ENCODE measurements around the gene LBH.

The LBH gene

DNA sequence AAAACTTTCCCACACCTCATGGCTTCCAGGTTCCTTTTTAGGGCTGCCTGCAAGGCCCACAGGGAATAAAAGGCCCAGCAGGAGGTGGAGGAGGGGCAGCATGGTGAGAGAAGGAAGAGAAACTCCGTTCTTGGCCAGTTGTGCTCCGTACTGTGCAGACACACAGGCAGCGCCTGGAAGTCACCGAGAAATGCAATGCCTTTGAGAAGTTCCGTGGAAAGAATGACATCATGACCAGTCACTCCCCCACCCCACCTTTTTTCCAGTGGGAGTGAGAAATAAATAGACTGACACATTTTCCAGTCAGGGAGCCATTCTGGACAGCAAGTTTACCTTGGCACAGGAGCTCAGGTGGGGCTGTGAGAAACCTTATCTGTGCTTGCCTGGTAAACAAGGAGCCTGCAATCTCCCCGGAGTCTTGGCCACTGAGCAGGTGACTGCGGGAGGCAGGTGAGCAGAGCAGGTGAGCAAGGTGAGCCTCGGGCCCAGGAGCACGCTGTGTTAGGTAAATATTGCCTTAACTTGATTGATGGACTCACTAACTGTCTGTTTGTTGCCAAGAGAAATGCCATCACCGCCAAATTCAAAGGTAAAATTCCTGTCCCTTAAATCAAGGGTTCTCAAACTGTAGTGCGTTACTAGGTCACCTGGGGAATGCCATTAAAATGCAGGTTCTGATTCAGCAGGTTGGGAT is 13.5 kb upstream of the LBH start:
- no peak for DNase-seq

DNA sequence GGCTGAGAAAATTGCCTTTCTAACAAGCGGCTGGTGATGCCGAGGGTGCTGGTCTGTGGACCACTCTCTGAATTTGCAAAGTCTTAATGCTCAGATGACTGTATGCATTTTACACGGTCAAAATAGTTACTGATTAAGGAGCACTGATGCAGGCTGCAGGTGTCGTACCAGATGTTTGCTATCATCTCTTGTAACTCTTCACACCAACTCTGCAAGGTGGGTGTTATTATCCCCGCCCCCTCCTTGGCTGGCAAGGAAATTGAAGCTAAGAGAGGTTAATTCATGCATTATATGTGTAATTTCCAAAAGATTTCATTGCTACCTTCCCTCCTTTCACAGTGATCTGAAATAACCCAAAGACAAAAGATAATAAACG is 13.0 kb upstream of the LBH start:
- DNase-seq, result no peak

DNA sequence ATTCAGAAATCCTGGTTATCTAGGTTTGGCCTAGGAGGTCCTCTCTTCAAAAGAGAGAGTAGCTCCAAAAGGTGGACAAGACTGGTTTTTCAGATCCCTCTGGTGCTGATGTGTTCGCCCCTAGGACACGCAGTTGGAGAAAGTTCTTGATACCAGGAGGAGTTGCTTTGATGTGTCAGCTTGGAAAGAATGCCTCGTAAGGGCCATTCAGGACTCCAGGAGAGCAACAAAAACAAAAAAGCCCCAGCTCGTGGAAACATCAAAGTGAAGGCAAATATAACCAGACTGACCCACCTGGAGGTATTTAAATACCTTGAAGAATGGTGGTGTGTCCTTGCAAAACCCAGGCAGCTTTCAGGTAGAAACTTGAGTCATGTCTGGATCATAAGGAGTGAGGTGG is 12.5 kb upstream of the LBH start:
- no peak for DNase-seq

DNA sequence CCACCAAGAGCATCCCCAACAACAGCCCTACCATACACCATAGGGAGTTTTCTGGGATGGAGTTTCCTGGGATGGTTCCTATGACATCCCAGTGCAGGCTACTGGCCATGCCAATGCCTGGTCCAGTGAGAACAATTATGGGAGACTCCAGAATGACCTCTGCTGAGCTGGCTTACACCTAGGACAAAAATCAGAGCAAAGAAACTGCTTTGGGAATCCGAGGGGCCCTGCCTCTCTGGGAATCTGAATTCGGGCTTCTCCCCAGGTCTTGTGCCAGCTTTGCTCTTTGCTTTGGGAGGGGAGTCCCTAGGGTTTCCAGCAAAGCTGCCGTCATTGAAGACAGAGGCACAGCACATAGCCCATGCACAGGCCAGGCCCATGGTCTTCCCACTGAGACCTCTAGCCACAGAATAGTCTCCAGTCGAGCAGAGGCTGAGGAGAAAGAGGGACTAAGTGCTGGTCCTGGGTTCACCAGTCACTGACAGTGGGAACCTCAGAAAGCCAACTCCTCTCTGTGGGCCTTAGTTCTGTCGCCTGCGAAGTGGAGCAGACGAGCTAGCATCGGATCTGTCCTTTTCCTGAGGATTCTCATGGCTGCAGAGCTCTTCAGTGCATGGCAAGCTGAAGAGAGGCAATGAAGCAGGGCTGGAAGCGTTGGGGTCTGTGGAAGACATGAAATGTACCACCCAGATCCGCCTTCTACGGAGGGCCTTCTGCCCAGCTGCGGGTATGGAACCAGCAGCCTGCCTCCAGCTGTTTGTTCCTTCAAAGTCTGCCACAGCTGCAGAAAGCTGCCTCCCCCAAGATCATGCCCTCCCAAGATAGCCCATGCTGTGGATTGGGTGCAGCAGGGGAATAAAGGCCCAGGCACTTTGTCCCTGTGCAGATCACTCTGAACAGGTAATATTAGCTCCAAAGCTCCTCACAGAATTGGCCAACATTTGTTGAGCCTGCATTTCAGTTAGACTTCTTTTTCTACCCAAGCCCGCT is 11.2 kb upstream of the LBH start:
- DNase-seq, result no peak

DNA sequence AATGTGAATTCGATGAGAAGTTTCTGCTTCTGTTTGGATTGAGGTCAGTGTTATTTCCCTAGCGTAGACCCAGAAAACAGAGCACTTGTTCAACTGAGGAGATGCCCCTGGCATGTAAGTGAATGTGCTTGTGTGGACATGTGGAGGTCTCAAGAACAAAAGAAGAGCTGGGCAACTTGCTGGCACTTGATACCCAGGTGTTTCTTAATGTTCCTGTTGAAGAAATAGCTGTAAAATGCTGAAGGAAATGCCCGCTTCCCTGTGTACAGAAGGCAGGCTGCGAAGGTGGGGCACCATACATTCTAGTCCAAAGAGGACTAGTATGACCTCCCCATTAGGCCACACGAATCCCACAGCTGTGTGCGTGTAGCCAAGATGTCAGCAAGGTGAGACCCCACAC is 9.8 kb upstream of the LBH start:
- DNase-seq, result no peak

DNA sequence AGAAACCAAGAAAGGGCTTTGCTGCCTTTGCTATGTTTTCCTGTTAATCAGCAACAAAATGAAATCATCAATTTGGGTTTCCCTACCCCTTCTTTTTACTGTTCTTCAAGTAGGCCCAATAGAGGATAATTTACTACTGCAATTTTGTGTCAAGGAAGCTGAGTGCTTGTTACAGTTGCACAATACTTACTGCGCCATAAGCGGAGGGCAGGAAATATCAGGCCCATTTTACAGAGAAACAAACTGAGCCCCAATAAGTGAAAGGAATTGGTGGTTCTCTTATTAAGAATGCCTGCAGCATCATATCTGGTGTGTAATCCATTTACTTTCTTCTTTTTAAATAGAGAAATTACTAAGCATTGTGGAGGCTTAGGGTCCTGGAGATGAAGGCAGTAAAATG is 9.3 kb upstream of the LBH start:
- DNase-seq, result no peak

DNA sequence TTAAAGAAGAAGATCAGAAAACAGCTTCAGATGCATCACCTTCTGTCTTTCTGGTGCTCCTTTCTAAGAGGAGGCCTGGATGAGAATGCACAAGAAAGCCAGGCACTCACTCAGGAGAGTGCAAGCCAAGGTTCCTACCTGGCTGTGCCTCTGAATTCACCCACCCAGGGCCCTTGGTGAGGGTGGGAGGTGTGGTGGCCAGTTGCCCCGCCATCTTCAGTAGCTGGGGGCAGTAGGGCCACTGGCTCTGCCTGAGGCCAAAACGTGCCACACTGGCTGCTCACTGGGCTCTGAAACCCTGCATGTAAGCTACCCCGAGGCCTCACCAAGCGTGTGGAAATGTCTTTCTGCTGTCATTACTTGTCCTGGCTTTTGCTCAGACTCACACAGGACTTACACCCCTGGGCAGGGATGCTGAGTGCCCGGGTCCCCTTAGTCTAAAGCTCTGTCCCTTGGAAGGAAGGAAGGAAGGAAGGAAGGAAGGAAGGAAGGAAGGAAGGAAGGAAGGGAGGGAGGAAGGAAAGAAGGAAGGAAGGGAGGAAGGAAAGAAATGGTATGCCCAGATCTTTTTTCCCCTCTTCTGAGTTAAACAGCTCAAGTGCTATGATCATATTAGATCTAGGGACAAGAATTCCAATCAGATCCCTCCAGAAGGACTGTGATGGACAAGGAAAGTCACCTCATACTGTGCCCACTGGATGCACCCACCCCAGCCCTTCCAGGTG is 8.5 kb upstream of the LBH start:
- no peak for DNase-seq

DNA sequence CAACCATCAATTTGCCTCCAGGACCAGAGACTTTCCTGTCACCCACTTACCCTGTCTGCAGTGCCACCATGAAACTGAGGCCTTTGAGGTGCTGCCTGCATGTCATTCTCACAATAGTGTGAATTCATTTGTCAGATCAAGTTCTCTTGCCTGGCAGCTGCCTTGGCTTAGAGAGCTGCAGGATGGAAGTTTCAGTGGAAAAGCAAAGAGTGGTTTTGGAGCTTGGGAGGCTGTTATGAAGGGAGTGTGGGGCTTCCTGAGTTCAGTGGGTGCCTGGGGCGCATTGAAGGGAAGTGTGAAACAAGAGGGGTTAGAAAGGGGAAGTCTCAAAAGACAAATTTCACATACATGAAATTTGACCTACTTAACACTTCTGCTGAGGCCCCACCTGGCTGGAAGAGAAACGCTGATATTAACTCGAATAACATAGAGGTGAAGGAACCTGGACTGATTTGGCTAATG is 7.9 kb upstream of the LBH start:
- no peak for DNase-seq

- DNase-seq, result no peak
These were observed 7.2 kb upstream of the LBH start for GRCh38 chr2:30224151-30224550.

GRCh38 chr2:30225131-30225762 is 6.1 kb upstream of the LBH start:
- no peak for DNase-seq

- DNase-seq, result no peak
These were observed 4.9 kb upstream of the LBH start for GRCh38 chr2:30226144-30227032.

- DNase-seq, result no peak
These were observed 1.7 kb upstream of the LBH start for GRCh38 chr2:30229596-30229995.

DNA sequence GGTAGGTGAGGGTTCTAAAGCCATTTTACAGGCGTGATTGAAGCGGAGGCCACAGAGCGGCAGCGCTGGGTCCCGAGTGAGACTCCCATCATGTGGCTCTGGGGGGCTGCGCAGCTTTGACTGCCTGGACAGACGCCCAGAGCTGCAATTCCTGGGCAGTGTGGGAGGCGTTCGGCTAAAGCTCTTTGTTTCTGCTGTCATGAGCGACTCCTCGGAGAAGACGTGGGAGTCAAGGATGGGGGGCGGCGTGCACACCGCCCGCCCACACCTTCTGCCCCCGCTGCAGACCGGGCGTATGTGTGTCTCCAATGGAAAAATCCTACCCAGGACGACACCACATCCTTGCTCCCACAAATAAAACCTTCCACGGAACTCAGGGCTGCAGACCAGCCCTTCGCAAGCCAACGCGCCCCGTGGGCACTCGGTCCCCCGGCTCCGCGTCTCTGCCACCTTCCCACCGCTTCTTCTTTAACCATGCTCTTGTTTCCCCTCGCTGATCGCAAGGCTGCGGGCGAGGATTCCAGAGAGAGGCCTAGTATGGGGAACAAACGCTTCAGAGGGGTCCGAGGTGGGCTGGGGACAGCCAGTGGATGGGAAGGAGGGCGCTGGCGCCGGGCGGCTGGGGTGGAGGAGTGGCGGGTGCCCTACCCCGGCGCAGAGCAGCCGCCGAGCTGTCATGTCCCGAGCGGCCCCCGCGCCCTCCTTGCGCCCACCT is 680 bp upstream of the LBH start:
- DNase-seq, result peak in 1 of 2 experiments; percentile 55

- DNase-seq, result peak; percentile 58 to 70
These were observed 864 bp downstream of the LBH start for GRCh38 chr2:30231996-30232800.

DNA sequence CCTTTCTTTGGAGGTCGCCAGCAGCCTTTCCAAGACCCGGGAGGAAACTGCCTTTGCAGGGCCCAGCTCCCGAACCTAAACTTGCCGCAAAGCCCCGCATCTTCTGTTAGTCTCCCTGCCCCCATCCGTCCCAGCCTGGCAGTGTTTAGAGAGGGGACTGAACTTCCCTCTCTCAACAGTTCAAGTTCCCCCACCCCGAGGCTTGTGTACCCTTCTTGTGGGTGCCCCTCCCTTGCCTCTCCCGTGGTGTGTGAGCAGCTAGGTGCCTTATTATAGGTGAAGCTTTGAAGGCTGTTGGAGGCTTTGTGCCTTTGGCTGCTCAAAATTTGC is 1.4 kb downstream of the LBH start:
- DNase-seq, result no peak

- DNase-seq, result no peak
These were observed 2.1 kb downstream of the LBH start for GRCh38 chr2:30233271-30234009.

DNA sequence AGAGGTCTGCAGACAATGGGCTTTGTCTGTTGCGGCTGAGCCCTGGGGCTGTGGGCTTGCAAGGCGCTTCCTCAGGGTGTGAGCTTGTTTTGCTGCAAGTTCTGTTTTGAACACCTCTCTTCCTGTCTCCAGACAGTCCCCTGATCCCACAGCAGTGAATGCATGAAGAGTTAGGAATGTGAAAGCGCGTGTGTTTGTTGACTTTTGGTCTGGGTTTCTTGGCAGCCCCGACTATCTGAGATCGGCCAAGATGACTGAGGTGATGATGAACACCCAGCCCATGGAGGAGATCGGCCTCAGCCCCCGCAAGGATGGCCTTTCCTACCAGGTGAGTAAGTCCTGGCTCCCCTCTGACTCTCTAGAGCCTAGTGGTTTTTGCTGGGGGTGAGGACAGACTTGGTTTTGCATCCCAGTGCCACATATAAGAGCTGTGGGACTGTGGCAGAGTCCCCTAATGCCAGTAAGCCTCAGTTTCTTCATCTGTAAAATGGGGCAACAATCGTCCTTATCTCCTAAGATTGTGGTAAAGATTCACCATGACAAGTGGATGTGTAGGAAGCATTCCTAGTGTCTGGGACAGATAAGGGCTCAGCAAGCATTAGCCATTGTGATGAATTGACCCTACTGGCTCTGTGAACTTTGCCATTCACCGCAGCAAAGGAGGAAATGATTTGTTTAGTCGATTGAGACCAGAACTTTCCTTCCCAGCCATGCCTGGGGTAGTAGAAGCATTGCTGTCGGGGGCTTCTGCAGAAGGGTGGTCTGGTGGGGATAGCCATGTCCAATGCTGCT is 3.0 kb downstream of the LBH start:
- no peak for DNase-seq

DNA sequence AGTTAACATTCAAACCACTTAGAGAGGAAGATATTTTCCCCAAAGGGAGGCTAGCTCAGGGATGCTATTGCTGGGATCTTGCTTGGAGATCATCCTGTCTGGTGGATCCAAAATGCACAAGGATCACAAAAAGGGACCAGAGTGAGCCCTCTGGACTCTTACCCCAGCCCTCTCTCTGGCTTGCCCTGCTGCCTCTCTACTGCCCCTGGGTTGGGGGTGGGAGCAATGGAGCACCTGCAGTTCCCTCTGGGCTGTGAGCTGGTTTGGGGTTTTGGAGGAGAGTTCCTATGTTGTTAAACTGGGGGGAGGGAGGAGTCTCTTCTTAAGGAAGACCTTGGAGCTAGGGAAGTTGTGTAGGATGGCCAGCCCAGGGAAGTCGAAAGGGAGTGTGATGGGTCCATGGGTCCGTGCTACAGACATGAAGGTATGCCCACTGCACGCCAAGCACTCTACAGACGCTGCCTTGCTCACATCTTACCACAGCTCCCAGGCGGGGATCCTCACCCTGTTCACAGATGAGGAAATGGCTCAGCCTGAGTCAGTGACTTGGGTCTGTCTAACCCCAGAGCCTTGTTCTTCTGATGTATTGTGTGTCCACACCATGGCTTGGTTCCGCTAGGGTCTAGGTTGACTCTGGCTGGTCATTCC is 3.8 kb downstream of the LBH start:
- peak; percentile 46 to 72 for DNase-seq

Data from stimulated activated CD4-positive, alpha-beta T cell treated with anti-CD3 and anti-CD28 coated beads, Interleukin-4, amount 100 ng/mL, for 4 hours (primary cell).